ENCODE data around the gene KLHL29. TPM values are rescaled to one million over a fixed set of nuclear protein-coding genes. Genes with fewer than 3 reads are reported as not detected.

The KLHL29 gene
- total RNA-seq, 2 donors from 2014 or later = 1.0 to 2.4 TPM

- Histone ChIP-seq H3K9me3 (ENCODE audit: control insufficient read depth, low read length) (no peaks in the 10 kb centered on the region), H3K4me3 (ENCODE audit: low read length) (no peak overlapping the region), H3K9ac (ENCODE audit: extremely low read depth, low read length, poor library complexity, severe bottlenecking) (no peak overlapping the region), H3K27ac (ENCODE audit: low read depth, low read length) (no peak overlapping the region), H3K4me1 (ENCODE audit: control insufficient read depth, insufficient read depth, low read length) (peaks cover 10% of the 10 kb centered on the region), H3K36me3 (ENCODE audit: control insufficient read depth, insufficient read depth, low read length) (no peaks in the 10 kb centered on the region), H3K27me3 (ENCODE audit: control insufficient read depth, insufficient read depth, low read length, poor library complexity, severe bottlenecking) (no peaks in the 10 kb centered on the region)
- Mint-ChIP-seq H3K36me3 (ENCODE audit: low read depth) (no peaks in the 10 kb centered on the region), H3K9me3 (no peaks in the 10 kb centered on the region), H3K4me3 (no peak overlapping the region), H3K27me3 (ENCODE audit: insufficient read depth) (no peaks in the 10 kb centered on the region), H3K4me1 (peaks cover 28% of the 10 kb centered on the region), H3K27ac (no peak overlapping the region)
- WGBS, 2 experiments (ENCODE audit: insufficient coverage in 1 of 2, insufficient read length in 1 of 2) = 94 to 96% methylated on average over 6 to 8 of the region's 8 CpGs
- no peak for DNase-seq
- no peak for TF ChIP-seq CTCF (conservative IDR thresholded peaks at IDR 0.05)
Measured at GRCh38 chr2:23504591-23504990, 119.6 kb downstream of the KLHL29 start.

GRCh38 chr2:23505218-23505983 is 120.4 kb downstream of the KLHL29 start:
- Histone ChIP-seq H3K4me1 (ENCODE audit: control insufficient read depth, insufficient read depth, low read length) (peaks cover 13% of the 10 kb centered on the region), H3K27me3 (ENCODE audit: control insufficient read depth, insufficient read depth, low read length, poor library complexity, severe bottlenecking) (no peaks in the 10 kb centered on the region), H3K9me3 (ENCODE audit: control insufficient read depth, low read length) (no peaks in the 10 kb centered on the region), H3K36me3 (ENCODE audit: control insufficient read depth, insufficient read depth, low read length) (no peaks in the 10 kb centered on the region), H3K27ac (ENCODE audit: low read depth, low read length) (no peak overlapping the region), H3K4me3 (ENCODE audit: low read length) (no peak overlapping the region), H3K9ac (ENCODE audit: extremely low read depth, low read length, poor library complexity, severe bottlenecking) (no peak overlapping the region)
- Mint-ChIP-seq H3K4me1 (peaks cover 33% of the 10 kb centered on the region), H3K9me3 (no peaks in the 10 kb centered on the region), H3K27ac (no peak overlapping the region), H3K4me3 (no peak overlapping the region), H3K27me3 (ENCODE audit: insufficient read depth) (no peaks in the 10 kb centered on the region), H3K36me3 (ENCODE audit: low read depth) (no peaks in the 10 kb centered on the region)
- WGBS, 2 experiments (ENCODE audit: insufficient coverage in 1 of 2, insufficient read length in 1 of 2) = 90 to 100% methylated on average over 3 to 9 of the region's 9 CpGs
- no peak for DNase-seq
- TF ChIP-seq CTCF (conservative IDR thresholded peaks at IDR 0.05) = peak; percentile 68

GRCh38 chr2:23505984-23506380 is 121.0 kb downstream of the KLHL29 start:
- Mint-ChIP-seq H3K4me3 (no peak overlapping the region), H3K4me1 (peaks cover 35% of the 10 kb centered on the region), H3K27me3 (ENCODE audit: insufficient read depth) (no peaks in the 10 kb centered on the region), H3K27ac (no peak overlapping the region), H3K9me3 (no peaks in the 10 kb centered on the region), H3K36me3 (ENCODE audit: low read depth) (no peaks in the 10 kb centered on the region)
- no peak overlapping the region for H3K4me3 ChIP-seq (ENCODE audit: low read length)
- H3K36me3 ChIP-seq (ENCODE audit: control insufficient read depth, insufficient read depth, low read length) = no peaks in the 10 kb centered on the region
- H3K9ac ChIP-seq (ENCODE audit: extremely low read depth, low read length, poor library complexity, severe bottlenecking) = no peak overlapping the region
- peaks cover 18% of the 10 kb centered on the region for H3K4me1 ChIP-seq (ENCODE audit: control insufficient read depth, insufficient read depth, low read length)
- no peak for TF ChIP-seq CTCF (conservative IDR thresholded peaks at IDR 0.05)
- DNase-seq = no peak
- no peaks in the 10 kb centered on the region for H3K27me3 ChIP-seq (ENCODE audit: control insufficient read depth, insufficient read depth, low read length, poor library complexity, severe bottlenecking)
- no peaks in the 10 kb centered on the region for H3K9me3 ChIP-seq (ENCODE audit: control insufficient read depth, low read length)
- 95% methylated on average over 6 to 10 of the region's 10 CpGs for WGBS, 2 experiments (ENCODE audit: insufficient coverage in 1 of 2, insufficient read length in 1 of 2)
- no peak overlapping the region for H3K27ac ChIP-seq (ENCODE audit: low read depth, low read length)

Data from endodermal cell (in vitro differentiated cells).